HG03571 (cell line): ENCODE data around the gene ARL11.

Experiments used
- ATAC-seq: cut with Tn5 transposase; IDR thresholded peaks from one replicate; pipeline ENCODE4 v1.9.1; 2021; ENCODE audit not compliant: unreplicated experiment

Gene ARL11

DNA sequence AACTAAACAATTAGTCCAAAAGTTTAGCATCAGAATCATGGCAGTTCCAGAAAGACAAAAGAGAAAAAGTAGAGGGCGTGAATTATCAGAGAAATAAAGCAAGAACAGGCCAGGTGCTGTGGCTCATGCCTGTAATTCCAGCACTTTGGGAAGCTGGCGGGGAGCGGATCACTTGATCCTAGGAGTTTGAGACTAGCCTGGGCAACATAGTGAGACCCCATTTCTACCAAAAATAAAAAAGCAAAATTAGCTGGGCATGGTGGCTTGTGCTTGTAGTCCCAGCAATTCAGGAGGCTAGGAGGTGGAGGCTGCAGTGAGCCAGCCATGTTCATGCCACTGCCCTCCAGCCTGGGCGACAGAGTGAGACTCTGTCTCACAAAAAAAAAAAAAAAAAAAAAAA lies 18.4 kb downstream of the ARL11 start:
- ATAC-seq, result no peak

DNA sequence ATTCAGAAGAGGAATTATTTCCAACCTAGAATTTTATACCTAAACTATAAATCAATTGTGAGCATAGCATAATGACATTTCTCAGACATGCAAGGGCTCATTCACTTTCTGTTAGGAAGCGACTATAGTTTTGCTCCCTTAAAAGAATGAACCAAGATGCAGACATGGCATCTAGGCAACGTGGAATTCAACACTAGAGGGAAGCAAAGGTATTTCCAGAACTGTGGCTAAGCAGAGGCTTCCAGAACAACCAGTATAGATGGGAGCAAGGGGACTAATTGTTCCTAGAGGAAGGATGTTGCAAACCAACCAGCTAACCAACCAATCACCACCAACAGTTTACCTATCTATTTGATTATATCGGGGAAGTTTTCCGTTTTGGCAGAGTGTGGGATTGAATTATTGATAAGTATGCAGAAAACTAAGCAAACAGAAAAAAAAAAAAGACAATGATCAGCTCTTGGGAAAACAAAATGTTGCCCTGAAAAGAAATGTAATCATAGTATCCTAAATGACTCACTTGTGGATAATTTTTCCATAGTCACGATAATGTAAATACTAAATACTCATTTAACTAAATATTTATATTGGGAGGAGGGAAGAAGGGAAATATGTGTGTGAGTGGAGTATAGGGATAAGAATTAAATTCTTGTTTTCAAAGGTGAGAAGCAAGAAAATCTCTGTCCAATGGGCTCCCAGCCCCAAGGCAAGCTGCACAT lies 21.1 kb downstream of the ARL11 start:
- no peak for ATAC-seq

DNA sequence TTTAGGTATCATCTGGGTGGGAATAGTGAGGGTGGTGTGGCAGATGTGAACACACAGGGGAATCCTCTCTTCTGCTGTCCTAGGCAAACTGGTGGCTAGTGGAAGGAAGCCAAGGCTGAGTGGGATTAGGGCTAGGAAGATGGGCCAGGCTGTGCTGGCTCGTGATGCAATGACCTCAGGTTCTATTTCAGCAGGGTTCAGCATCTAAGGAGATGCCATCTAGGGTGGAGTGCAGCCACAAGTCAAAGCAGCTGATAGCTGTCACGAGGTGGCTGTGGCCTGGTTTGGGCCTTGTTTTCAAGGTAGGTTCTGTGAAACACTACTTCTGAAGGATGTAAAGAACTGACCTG lies 21.6 kb downstream of the ARL11 start:
- ATAC-seq, result no peak

DNA sequence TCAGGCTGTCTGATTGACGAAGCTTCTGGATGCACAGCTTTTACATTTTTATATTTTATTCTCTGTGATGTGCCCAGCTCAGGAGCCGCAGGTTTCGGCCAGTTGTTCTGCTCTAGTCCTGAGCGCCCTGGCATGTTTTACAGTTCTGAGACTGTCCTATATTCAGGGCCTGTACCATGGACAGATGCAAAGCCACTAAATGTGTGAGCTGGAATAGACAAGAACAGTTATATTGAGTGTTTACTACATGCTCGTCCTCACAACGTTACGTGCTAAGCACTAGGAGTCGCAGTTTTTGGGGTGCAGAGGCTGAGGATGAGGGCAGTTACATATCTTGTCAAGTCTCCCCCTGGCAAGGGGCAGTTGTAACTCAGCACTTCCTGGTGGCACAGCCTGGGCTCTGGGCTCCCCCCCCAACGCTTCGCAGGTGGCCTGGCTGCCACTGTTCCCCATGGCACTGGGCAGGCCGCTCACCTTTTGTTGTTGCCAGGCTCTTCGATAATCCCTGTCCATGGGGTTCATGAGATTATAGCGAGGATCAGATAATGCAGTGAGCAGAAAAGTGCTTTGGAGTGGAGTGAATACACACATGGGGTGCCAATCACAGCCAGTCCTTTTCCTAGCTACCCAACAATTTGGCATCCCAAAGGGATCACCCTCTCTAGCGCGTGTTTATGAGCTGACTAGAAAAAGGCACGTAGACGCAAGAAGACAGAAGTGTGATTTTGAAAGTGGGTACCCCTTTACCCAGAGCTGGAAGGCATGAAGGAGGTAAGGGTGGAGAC lies 23.5 kb downstream of the ARL11 start:
- ATAC-seq, result no peak

DNA sequence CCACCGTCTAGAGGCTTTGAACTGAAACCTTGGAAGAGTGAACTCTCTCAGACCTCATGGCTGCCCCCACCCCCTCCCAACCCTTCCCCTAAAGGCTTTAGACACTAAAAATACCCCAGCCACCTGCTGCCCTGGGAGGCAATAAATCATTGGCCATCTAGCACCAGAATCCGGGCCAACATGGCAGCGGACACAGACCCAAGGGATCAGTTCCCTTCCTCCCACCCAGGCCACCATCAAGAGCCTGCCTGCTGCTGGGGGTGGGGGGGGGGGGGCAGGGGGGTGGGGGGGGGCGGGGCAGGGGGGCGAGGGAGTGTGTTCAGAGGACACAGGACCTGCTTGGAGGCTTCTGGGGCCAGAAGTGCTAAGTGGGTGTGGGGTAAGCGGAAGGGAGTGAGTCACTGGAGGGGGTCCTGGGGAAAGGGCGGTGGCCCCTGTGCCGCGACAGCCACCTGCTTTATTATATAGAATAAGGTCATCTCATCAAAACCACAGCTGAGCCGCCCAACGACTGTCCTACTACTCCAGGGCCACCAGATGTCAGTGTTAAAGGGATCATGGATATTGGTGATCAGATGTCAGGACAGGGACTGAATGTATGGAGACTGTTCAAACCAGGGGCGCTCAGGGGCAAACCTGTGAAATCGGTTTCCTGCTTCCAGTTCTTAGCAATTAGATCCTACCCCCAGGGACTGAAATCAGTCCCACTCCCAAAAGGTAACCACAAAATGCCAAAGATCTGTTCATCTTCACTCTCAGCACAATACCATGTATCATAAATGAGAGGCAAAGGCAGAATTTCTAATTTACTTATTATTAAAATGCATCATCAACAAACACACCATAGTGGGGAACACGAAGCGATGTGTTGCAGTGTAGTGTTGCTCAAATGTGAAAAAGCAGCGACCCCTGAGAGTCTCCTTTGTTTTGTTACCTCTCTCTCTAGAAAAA lies 24.3 kb downstream of the ARL11 start:
- no peak for ATAC-seq

DNA sequence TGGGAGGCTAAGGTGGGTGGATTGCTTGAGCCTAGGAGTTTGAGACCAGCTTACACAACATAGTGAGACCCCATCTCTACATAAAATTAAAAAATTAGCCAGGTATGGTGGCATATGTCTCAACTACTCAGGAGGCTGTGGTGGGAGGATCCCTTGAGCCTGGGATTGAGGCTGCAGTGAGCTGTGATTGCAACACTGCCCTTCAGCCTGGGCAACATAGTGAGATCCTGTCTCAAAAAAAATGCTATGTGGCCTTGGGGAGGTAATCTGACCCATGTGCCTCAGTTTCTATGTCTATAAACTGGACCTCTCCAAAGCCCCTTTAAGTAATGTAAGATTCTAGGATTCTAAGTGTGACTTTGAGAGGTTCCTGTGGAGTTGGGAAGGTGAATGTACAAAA lies 25.2 kb downstream of the ARL11 start:
- ATAC-seq, result no peak

DNA sequence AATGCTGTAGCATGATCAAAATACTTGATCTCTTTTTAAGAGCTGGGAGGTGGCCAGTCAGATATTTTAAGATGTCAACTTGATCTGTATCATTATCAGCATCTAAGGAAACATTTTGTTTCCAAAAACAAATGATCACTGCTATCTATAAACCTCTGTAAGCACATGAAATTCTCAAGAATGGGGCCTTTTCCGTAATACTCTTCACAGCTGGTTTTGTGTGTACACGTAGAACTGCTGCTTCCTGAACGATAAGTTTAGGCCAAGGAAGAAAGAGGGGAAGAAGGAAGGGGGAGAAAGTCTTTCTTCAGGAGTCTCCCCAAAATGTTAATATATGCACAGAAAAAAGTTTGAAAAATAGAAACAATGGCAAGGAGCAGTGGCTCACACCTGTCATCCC lies 25.7 kb downstream of the ARL11 start:
- ATAC-seq, result no peak

DNA sequence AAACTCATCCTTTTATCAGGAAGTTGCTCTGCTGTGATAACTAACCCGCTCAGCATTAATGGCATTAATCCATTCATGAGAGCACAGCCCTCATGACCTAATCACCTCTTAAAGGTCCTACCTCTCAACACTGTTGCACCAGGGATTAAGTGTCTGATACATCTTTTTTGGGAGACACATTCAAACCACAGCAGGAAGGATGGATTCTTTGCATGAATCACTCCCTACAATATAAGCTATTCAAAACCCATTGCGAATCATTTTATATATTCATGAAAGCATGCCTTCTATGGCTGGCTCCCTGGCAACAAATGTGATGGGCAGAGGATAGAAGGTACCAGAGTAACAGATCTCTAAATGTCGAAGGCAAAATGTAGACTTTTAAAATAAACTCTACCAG lies 27.6 kb downstream of the ARL11 start:
- ATAC-seq, result no peak

DNA sequence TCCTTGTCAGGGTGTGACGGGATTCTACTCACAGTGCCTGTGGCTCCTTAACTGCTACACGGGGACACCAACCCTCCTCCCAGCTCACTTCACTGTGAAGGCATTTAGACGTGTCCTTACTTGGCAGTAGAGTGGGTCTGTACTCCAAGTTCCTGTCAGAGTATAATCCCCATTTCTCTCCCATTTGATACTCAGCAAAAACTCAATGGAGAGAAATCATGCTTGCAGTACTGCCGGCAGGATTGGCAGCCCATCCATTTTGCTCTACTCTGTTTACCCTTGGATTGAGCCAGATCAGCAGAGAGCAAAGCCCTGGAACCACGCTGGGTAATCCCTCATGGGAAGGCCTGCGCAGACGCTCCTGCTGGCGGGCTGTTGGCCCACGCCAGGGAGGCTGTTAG lies 28.9 kb downstream of the ARL11 start:
- no peak for ATAC-seq

DNA sequence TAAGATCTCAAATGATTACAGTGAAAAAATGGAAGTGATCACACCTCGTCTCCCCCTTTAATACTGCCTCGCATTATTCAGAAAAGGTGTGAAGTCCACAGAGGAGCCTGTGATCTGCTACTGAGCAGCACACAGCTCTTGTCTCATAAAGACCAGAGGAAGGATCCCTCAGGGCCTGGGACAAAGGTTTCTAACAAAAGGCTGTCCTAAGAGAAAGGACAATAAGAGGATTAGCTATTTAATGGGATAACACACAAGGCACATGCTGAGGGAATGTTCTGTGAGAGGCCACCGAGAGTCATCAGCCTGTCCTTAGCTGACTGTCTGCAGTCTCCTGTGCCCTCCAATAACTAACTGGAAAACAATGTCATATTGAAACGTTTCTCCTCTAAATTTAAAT lies 36.3 kb downstream of the ARL11 start:
- no peak for ATAC-seq

DNA sequence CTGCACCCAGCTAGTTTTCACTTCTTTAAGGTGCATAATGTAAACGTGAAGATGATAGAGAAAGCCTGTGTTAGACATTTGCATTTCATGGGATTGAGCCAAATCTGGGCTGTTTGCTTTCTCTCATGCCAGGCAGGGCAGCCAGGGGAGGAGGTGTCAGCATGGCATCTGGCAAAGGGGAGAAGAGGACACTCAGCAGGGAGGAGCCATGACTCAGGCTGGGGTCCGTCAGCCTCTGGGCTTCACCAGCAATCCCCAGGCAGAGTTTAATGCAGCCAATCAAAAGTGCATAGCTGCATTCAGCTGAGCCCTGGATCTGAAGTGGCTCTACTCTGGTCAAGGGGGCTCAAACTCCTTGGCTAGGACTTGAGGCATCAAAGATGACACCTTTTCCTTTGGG lies 39.5 kb downstream of the ARL11 start:
- no peak for ATAC-seq

DNA sequence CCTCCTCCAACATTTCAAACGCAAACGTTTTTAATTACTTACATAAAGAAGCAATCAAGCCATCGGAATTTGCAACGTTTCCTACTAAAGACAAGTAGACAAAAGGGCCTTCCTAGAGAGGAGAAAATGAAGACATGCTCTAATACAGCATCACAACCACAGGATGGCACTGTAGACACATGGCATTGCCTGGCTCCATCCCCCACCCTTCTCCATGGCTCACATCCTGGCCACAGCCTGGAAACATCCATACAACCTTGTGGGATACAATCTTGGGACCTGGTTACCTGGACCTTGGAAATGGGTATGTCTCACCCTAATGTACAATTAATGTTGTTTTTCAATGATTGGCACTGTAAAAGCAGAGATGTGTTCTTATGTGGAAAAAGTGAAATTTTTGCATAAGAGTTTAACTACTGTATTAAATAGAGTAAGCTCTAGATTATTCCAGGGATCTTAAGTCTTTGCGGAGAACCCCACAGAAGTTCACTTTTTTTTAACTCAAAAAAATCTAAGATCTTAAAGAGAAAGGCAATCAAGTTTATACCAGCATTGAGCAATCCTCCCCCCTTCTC lies 41.5 kb downstream of the ARL11 start:
- no peak for ATAC-seq

DNA sequence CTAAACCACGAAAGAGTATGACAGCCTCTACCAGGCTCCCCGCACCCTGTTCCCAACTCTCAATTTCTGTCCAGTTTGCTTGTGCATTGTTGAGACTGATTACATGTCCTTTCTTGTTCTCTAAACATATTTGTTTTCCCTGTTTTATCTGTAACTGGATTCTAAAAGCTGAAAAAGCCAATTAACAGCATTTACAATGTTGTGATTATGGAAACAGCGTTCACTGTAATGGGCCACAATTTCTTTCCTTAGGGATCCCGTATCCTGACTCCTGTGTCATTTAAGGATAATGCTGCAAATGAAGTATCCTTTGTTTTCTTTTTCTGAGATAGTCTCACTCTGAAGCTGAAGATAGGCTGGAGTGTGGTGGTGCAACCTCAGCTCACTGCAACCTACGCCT lies 42.5 kb downstream of the ARL11 start:
- no peak for ATAC-seq

DNA sequence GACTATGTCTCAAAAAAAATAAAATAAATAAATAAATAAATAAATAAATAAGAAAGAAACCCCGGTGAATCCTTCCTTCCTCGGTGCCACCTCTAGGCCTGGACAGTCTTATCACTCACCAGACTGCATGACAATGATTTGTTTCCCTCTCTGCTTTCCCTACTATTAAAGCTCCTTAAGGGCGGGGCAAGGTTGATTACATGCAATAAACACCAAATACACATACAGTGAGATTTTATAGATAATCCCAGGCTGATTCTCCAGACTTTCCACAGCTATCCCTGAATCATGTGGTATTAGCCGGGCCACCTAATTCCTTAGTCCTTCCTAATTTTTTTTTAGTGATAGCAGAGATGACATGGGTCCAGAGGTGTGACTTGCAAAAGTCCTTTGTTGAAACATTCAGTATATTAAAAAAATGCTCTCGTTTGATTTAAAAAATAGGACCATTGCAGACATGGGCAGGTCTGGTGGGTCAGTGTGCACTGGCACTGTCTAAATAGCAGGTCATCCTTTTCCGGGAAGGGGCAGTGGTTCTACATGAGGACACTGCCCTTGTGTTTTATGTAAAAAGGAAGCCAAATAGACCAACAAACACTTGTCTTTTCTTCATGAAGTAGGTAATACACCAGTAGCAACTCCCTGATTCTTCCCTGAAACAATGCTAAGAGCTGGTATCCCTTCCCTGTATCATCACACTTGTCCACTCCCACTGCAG lies 48.4 kb downstream of the ARL11 start:
- ATAC-seq, result no peak

DNA sequence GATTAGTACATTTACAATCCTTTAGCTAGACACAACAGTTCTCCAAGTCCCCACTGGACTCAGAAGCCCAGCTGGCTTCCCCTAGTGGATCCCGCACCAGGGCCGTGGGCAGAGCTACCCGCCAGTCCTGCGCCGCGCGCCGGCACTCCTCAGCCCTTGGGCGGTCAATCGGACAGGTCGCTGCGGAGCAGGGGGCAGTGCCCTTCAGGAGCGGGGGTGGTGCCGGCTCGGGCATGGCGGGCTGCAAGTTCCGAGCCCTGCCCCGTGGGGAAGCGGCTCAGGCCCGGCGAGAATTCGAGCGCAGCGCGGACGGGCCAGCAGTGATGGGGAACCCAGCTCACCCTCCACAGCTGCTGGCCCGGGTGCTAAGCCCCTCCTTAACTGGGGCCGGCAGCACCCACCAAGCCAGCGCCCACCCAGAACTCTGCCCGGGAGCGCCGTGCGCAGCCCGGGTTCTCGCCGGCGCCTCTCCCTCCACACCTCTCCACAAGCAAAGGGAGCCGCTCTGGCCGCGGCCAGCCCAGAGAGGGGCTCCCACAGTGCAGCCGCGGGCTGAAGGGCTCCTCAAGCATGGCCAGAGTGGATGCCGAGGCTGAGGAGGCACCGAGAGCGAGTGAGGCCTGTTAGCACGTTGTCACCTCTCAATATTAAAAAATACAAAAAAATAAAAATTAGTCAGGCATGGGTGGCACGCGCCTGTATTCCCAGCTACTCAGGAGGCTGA lies 50.0 kb downstream of the ARL11 start:
- no peak for ATAC-seq

DNA sequence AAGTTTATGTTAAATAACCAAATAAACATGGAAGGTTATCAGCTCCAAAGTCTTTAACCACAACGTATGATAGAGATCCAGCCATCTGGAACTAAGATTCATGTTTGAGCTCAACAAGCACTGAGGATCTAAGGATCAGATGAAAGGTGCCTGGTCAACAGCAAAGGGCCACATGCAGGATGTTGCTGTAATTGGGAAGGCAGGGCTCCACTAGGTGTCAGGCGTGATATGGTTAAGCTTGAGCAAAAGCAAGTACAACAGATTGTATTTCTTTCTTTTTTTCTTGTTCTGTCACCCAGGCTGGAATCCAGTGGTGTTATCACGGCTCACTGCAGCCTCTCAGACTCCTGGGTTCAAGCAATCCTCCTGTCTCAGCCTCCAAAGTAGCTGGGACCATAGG lies 50.9 kb downstream of the ARL11 start:
- no peak for ATAC-seq

DNA sequence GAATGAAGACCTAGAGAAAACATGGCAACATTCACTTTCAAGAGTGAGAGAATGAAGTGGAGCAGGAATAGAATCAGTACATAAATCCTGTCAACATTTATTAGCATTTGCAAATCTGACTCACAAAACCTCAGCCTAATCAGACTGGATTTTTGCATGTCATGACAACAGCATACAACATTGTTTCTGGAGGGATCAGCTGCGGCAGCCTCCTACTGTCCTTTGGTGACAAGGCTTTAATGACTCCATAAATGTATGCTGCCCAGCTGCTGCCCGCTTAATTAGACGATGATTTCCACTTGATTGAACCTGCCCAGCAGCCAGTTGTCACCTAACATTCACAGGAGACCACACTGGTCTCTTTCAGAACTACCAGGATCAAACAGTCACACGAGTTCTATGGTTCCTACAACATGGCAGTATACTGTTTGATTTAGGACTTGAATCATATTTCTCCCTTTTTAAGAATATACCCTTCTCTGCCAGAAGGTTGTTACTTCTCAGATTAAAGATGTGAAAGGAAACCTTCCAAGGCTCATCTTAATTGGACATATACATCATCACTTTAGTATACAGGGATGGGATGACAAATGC lies 53.6 kb downstream of the ARL11 start:
- ATAC-seq, result no peak
